D721Med (cell line): ENCODE measurements around the gene CSNK1G1.
"Not testable (repeated sequence)": the region's sequence is repeated elsewhere in the genome, so short reads cannot be mapped to it uniquely, and the experiment has no call there.

Experiments
- DNase-seq: peaks from one replicate; pipeline ENCODE4 v3.0.0; 2011; ENCODE audit warnings: low spot score; ENCODE audit not compliant: insufficient read length
- FAIRE-seq: peaks from 2 replicates; lab custom pipeline; 2011; peaks lifted over from hg19 to GRCh38; lab: Jason Lieb, UNC
- CTCF ChIP-seq: IDR thresholded peaks from 2 replicates; pipeline ENCODE4 v1.5.1; 2012; ENCODE audit warnings: mild to moderate bottlenecking, control low read depth; ENCODE audit not compliant: insufficient read depth; ENCODE audit errors: missing control alignments

CSNK1G1 gene

GRCh38 chr15:64348455-64348854, 7.5 kb downstream of the CSNK1G1 start:
- FAIRE-seq = no peak
- DNase-seq = no peak
- no peak for TF ChIP-seq CTCF

GRCh38 chr15:64346242-64346641, 9.7 kb downstream of the CSNK1G1 start:
- FAIRE-seq = not testable (repeated sequence)

GRCh38 chr15:64344651-64345294, 11.2 kb downstream of the CSNK1G1 start:
- TF ChIP-seq CTCF = no peak
- no peak for FAIRE-seq
- DNase-seq = no peak

More at GRCh38 chr15:64346242-64346641, 9.7 kb downstream of the CSNK1G1 start:
- not testable (repeated sequence) for DNase-seq

- no peak for TF ChIP-seq CTCF
- DNase-seq = no peak
- no peak for FAIRE-seq
These were observed 12.1 kb downstream of the CSNK1G1 start for GRCh38 chr15:64343841-64344240.

- no peak for FAIRE-seq
- no peak for TF ChIP-seq CTCF
- no peak for DNase-seq
These were observed 12.8 kb downstream of the CSNK1G1 start for GRCh38 chr15:64343222-64343621.

- no peak for FAIRE-seq
- TF ChIP-seq CTCF = no peak
- no peak for DNase-seq
These were observed 14.0 kb downstream of the CSNK1G1 start for GRCh38 chr15:64341961-64342360.

- no peak for FAIRE-seq
- DNase-seq = no peak
- no peak for TF ChIP-seq CTCF
These were observed 15.6 kb downstream of the CSNK1G1 start for GRCh38 chr15:64340355-64340754.
